NCI-H748 (cell line): Measurements from ENCODE around the gene PCYOX1L.
A peak's percentile ranks its signal among the peaks of the same experiment; 100 is the strongest.
"Not testable (repeated sequence)": the region's sequence is repeated elsewhere in the genome, so short reads cannot be mapped to it uniquely, and the experiment has no call there.

Experiments used
- DNase-seq: peaks from one replicate; lab custom pipeline; 2025; ENCODE audit not compliant: unreplicated experiment; lab: John Stamatoyannopoulos, UW

The PCYOX1L gene

DNA sequence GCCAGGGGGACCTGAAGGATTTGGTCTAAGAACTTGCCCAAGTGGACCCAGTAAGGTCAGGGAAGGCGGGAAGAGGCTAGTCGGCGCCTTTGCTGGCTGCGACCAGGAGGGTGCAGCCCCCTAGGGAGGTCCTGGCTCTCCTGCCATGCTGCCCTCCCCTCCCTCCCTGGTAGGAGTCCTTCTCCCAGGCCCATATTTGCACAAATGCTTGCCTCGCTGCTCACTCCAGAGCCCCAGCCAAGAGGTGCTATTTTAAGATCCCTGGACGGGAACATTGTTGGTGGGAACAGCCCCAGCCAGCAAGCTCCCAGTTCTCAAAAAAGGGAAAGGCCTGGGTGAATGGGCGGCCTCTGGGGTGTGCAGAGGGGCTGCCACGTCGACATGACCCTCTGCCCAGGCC, 25.6 kb downstream of the PCYOX1L start:
- no peak for DNase-seq

DNA sequence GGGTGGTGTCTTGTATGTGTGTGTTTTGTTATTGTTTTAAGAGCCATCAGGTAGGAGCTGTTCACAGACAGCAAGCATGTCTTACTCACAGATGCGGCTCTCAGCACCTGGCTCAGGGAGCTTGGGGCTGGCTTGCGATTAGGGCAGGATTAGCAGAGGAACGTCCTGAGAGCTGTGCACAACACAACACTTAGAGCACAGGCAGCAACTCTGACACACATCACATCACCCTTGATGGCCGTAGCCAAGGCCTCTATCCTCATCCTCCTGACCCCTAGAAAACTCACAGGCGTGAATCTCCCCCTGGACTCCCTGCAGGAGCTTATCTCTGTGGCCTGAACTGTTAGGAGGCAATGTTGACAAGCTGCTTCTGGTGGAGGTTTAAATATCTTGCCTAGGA, 28.3 kb downstream of the PCYOX1L start:
- DNase-seq, result no peak

DNA sequence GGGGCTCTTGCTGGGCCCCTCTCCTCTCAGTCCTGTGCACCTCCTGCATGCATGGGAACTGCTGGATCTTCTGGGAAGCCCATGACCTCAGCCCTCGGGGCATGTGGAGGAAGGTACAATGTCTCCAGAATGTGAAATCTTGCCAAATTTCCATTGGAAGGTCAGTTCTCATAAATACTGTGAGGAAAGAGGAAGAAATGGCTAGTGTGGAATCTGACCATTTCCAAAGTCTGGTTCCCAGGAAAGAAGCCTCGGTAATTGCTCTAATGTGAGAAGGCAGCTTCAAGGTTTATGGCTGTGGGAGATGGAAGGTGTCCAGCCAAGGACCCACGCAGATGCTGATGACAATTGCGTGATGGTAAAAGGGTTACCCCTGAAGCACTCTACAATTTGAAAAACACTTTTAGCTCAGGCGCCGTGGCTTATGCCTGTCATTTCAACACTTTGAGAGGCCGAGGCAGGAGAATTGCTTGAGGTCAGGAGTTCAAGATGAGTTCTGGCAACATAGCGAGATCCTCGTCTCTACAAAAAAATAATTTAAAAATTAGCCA, 29.3 kb downstream of the PCYOX1L start:
- DNase-seq, result no peak

DNA sequence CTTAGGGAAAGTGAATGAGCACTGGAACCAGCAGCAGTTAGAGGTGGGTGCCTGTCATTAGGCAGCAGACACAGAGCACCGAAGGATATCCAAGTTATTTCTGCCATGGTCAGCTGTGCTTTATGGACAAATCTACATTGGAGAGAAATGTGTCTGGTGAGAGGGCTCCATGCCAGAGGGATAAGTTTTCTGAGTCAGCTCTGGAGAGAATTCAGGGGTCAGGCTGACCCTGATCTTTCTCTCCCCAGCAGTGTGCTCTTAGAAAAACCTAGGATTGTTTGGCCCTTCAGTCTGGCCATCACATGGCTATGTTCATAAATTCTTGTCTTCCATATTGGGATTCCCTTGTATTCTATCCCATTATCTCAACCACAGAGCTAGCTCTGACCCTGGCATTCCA, 30.1 kb downstream of the PCYOX1L start:
- DNase-seq, result no peak

DNA sequence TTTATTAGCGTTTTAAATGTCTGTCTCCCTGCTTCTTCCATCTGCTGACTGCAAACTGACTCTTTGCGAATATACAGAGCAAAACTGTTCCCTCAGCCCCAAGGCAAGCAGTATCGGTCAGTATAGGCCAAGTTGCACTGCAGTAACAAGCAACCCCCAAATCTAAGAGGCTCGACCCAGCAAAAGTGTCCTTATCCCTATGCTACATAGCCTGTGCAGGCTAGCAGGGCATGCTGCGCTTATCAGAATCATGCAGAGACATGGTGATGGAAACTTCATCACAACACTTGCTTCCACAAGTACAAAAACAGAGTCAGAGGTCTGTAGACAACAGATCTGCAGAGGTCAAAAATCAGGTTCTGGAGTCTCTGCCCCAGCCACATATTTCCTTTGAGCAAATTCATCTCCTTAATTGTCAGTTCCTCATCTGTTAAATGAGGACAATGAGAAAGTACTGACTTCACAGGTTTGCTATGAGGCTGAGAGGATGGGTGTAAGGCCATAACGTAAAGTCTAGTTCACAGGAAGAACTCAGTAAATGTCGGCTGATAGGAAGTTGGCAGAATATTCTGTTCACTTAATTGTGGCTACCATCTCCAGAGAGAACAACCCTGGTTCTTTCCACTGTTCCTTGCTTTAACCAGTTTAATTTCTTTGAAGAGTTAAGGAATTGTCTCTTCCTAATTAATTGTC, 30.8 kb downstream of the PCYOX1L start:
- no peak for DNase-seq

DNA sequence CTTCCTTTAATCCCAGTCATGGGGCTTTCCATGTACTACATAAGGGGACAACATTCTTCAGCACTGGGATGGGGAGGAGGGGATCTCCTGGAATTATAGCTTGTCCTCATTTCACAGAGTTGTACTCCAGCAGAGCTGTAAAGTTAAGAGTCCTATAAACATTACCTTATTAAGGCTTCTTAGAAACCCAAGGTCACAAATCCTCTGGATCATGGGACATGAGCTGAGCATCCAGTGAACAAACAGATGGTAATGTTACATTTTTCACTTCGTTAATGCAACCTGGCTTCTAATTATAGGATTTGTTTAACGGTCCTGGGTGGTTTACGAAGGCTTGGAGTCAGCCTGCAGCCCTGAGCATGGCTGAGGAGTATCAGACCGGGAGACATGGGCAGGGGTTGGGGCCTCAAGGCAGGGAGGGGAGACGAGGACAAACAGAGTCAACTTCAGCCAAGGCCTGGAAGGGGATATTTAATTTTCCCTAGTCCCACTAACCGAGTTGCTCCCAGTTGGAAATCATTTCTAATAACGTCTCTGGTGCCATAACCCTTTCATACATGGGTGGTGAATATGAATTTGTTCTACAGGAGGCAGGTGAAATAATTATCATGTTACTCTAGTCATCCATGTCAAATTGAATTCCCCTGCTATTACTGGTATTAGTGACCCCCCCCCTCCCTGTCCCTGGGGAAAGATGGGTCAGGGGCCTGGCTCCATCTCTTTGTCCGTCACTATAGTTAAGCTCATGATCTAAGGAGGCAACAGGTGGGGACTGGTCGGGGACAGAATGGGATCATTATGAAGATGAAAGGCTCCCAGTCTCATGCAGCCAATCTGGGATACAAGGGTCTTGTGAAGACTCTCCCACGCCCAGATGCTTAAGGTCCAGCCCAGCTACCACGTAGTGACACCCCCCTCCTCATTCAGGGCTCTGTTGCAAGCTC, 32.0 kb downstream of the PCYOX1L start:
- no peak for DNase-seq

DNA sequence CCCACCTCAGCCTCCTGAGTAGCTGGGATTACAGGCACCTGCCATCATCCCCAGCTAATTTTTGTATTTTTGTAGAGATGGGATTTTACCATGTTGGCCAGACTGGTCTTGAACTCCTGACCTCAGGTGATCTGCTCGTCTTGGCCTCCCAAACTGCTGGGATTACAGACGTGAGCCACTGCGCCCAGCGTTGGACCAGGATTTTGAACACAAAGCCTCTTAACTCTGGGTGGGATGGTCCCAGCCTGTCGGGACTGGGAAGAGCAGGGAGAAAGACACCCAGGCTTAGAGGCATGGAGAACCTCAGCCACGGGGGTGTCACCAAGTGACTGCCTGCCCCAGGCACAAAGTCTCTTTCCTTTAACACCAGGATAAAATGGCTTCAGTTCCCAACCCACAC, 33.2 kb downstream of the PCYOX1L start:
- DNase-seq, result not testable (repeated sequence)

DNA sequence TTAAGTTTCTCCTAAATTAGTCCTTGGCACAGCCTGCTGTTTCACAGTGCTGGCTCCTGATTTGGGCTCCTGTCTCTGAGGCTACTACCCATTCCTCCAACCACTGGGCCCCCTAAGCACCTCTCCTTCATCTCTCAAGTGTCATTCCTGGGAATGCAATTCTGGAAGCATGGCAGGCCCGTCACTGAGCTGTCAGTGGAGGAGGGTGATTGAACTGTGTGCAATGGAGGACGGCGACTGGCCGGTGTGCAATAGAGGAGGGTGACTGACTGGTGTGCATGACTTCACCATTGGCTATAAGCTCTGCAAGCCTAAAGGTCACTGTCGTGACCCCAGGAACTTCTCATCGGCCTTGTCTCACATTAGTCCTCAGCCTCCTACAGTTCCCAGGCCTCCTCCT, 33.7 kb downstream of the PCYOX1L start:
- DNase-seq, result no peak

DNA sequence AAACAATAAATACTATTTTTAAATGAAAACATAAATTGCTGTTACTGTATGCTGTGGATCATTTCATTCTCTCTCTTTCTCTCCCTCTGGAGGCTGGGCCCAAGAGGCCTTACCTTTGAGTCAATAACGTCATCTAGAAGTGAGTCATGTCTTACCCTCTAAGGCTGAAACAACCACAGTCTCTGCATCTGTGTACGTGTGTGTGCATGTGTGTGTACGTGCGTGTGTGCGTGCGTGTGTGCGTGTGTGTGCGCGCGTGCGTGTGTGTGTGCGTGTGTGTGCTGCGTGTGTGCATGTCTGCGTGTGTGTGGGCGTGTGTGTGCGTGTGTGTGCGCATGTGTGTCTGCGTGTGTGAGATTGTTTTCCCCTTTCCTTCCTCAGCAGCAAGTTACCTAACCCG, 34.9 kb downstream of the PCYOX1L start:
- no peak for DNase-seq

DNA sequence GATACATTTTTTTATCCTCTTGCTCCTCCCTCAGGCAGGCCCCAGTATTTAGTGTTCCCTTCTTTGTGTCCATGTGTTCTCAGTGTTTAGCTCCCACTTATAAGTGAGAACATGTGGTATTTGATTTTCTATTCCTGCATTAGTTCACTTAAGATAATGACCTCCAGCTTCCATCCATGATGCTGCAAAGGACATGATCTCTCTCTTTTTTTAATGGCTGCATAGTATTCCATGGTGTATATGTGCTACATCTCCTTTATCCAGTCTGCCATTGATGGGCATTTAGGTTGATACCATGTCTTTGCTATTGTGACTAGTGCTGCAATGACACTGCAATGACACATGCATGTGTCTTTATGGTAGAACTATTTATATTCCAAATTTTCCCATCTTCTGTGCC, 37.1 kb downstream of the PCYOX1L start:
- DNase-seq, result not testable (repeated sequence)

DNA sequence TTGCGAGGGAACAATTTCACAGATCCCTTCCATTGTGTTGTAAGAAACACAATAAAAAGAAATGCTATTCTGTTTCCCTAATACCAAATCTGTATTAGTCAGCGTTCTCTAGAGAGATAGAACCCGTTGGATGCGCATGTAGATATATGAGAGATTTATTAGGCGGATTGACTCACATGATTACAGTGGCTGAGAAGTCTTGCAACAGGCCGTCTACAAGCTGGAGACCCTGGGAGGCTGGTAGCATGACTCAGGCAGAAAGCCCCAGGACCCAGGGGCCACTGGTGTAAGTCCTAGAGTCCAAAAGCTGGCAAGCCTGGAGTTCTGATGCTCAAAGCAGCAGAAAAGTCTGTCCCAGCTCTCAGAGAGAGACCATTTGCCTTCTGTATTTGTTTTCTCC, 39.7 kb downstream of the PCYOX1L start:
- DNase-seq, result no peak

DNA sequence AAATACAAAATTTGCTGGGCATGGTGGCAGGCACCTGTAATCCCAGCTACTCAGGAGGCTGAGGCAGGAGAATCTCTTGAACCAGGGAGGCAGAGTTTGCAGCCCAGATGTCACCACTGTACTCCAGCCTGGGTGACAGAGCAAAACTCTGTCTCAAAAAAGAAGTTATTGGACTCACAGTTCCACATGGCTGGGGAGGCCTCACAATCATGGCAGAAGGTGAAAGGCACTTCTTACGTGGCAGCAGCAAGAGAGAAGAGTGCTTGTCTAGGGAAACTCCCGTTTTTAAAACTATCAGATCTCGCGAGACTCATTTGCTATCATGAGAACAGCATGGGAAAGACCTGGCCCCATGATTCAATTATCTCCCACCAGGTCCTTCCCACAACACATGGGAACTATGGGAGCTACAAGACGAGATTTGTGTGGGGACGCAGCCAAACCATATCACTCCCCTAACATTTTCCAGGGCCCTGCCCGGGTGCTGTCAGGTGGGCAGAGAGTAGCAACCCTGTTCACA, 41.0 kb downstream of the PCYOX1L start:
- DNase-seq, result not testable (repeated sequence)

DNA sequence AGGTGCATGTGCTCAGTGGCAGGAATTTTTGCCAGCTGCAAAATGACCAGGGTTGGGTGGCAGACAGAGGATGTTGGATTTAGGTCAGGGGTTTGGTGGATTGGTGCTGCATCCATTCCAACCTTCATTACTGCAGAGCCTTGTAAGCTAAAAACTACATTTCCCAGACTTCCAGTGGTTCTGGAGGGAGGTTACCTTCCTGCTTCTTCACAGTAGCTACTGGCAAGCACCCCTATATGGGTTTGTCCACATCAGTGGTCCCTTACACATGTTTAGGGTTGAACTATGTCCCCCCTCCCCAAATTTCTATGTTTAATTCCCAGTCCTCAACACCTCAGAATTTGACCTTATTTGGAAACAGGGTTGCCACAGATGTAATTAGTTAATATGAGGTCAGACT, 41.9 kb downstream of the PCYOX1L start:
- no peak for DNase-seq

DNA sequence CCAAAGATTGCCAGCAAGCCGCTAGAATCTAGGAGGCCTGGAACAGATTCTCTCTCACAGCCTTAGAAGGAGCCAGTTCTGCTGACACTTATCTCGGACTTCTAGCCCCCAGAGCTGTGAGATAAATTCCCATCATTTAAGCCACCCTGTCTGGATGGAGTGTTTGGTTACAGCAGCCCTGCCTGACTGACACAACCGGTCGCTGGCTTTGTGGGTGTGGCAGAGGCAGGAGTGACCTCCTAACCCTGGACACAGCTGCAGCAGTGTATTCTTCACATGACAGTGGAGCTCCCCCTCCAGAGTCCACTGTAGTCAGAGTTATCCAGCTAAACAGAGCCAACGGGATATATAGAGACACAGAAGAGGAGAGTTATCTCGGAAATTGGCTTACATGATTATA, 42.5 kb downstream of the PCYOX1L start:
- DNase-seq, result peak; percentile 34

DNA sequence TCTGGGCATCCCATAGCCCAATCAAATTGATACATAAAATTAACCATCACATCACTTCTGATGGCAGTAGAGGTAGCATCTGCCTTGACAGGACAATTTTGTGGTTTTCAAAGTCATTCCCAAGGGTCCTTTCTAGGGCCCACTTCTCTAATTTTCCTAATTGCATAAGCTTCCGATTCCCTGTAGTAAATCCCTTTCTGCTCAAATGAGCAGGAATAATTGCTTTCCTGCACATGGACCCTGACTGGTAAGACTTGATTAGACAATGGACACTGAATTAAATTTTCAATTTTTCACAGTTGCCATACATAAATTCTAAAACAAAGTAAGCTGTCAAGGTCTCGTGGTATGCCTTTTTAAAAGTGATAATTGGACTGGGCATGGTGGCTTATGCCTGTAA, 43.2 kb downstream of the PCYOX1L start:
- no peak for DNase-seq

DNA sequence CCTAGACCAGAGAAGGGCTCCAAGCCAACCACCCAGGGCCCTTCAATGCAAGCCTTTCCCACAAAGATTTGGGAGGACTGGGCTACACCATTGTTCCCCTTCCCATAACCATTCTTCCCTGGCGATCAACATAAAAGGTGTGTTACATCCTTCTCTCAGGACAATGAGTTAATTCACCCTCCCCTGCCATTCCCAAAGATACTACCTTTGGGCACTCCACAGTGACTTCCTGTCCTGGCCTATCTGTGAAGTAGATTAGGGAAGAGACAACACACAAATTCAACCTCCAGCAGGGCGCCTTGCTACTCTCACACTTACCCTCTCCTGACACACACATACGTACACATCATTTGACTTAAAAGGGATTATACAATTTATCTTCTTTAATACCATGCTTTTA, 44.4 kb downstream of the PCYOX1L start:
- no peak for DNase-seq

DNA sequence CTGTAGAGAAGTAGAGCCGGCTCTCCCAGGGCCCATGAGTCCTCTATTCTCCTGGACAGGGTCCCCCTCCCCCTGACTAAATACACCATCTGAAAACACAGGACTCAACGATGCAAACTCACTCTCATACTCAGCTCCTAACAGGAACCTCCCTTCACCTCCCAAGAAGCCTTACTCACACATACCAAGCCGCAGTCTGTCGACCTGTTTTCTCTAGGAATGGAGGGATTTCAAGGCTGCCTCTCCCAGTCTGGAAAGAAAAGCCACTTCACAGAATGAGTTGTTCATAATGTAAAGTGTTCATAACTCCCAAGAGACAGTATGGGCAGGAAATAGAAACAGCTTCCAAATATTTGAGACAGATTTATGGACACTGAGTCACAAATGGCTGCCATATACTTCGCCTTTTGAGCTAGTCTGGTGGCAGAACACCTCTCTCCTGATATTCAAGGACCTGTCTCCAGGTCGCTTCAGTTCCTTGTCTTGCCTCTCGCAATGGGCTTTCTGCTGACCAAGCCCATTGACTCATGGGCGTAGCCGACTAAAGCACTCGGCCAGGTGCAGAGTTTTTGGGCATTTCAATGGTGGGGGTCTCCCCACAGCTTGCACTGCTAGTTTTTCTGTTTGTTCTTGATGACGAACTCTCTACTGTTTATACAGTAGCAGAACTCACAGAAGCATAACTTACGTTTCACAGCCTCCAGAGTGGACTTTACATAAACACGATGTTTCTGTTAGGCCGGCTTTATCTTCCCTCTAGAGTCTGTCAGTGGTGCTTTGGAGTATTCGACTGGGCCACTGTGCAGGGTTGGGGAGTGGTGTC, 46.3 kb downstream of the PCYOX1L start:
- DNase-seq, result no peak

DNA sequence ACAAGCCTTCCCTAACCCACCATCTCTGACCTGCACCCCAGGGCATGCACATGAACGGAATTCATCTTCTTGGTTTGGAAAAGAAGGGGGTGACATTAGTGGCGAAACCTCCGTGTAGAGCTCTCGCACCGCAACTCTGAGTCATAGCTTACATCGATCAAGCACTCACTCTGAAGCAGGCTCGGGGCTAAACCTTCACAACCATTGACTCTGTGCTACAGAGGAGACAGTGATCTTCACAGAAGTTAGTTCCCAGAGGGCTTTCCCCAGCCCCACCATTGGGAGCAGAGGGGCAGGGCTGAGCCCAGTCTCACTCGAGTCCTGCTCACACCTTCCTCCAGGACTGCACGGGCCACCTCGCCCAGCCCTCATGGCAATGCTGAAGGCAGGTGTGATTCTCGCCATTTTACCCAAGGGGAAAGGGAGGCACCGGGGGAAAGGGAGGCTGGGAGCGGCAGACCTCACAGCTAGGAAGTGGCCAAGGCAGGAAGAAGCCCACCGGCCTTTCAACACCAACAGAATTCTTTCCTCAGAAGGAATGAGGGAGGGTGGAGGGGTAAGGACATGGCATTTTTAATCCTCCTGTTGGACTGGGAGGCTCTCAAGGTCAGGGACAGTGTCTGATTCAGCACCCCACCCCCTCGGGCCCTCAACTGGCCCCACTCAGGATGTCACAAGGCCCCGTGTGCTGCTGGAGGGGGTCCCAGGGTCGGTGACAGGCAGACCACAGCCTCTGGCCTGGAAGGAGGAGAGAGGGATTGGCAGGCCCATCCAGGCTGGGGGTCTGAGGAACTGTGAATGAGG, 47.1 kb downstream of the PCYOX1L start:
- no peak for DNase-seq

DNA sequence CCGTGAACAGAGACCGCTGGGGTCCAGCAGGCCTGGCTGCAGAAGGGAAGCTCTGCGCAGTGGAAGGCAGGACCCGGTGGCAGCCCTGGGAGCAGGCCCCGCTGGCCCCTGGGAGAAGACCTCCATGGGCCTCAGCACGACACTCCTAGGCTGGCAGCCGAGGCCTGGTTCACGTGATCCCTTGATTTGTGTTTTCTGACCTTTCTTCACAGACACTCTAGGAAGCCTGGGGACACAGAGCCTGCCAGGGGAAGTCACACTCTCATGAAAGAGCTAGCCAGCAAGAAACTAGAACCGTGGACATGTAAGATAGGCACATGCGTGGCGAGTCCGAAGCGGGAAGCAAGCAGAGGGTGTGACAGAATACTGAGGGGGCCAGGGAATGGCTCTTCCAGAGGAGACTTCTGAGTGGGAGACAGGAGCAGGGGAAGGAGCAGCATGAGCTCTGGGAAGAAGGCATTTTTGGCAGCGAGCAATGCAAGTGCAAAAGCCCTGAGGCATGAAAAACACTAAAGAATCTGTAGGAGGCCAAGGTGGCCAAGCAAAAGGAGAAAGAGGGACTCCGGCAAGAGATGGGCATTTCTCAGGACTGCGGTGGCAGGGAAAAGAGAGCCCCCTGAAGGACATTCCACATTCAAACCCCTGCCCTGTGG, 47.8 kb downstream of the PCYOX1L start:
- DNase-seq, result no peak
